ENCODE data around the gene SPAG17. TPM values are rescaled to one million over a fixed set of nuclear protein-coding genes. Genes with fewer than 3 reads are reported as not detected.

SPAG17 gene
- total and polyA plus RNA-seq, 2 donors (not counting 1 experiment from before 2014, with no cell fraction given), result 0.01 to 0.33 TPM

GRCh38 chr1:118124064-118124463 is 61.0 kb downstream of the SPAG17 start:
- H3K9me3 ChIP-seq (ENCODE audit: control insufficient read depth, insufficient read depth, low read depth, low read length), result no peaks in the 10 kb centered on the region
- no peaks in the 10 kb centered on the region for H3K27me3 ChIP-seq (ENCODE audit: control insufficient read depth, insufficient read depth, low read length)
- H3K79me2 ChIP-seq (ENCODE audit: control insufficient read depth, insufficient read depth, low read length), result no peaks in the 10 kb centered on the region
- H4K20me1 ChIP-seq (ENCODE audit: control insufficient read depth, extremely low read depth, insufficient read depth, low read length), result no peaks in the 10 kb centered on the region
- no peak overlapping the region for H3K27ac ChIP-seq (ENCODE audit: insufficient read depth, low read length)
- H3K4me3 ChIP-seq (replicated peaks in 1 of 4; ENCODE audit: control extremely low read depth in 1 of 4, insufficient read depth in 1 of 4, low read depth in 3 of 4, low read length in 4 of 4), result no peak overlapping the region
- no peak overlapping the region for H3K9ac ChIP-seq (ENCODE audit: insufficient read depth, low read length)
- H2AFZ ChIP-seq (ENCODE audit: low read length), result no peak overlapping the region
- no peaks in the 10 kb centered on the region for H3K36me3 ChIP-seq (ENCODE audit: control insufficient read depth, insufficient read depth, low read length)
- no peak for TF ChIP-seq EZH2 (IDR thresholded peaks at IDR 0.05; ENCODE audit: low read length, missing control alignments)
- TF ChIP-seq, protein P1, sequence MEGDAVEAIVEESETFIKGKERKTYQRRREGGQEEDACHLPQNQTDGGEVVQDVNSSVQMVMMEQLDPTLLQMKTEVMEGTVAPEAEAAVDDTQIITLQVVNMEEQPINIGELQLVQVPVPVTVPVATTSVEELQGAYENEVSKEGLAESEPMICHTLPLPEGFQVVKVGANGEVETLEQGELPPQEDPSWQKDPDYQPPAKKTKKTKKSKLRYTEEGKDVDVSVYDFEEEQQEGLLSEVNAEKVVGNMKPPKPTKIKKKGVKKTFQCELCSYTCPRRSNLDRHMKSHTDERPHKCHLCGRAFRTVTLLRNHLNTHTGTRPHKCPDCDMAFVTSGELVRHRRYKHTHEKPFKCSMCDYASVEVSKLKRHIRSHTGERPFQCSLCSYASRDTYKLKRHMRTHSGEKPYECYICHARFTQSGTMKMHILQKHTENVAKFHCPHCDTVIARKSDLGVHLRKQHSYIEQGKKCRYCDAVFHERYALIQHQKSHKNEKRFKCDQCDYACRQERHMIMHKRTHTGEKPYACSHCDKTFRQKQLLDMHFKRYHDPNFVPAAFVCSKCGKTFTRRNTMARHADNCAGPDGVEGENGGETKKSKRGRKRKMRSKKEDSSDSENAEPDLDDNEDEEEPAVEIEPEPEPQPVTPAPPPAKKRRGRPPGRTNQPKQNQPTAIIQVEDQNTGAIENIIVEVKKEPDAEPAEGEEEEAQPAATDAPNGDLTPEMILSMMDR (conservative IDR thresholded peaks at IDR 0.05 in 1 of 2, IDR thresholded peaks at IDR 0.05 in 1 of 2; ENCODE audit: low read depth in 1 of 2, low read length in 2 of 2), result no peak
- H3K4me1 ChIP-seq (ENCODE audit: control insufficient read depth, extremely low read depth, insufficient read depth, low read length), result no peaks in the 10 kb centered on the region
- no peak for DNase-seq (ENCODE audit: low read depth in 2 of 2)
- no peak overlapping the region for H3K4me2 ChIP-seq (ENCODE audit: extremely low read depth, insufficient read depth, low read length)

DNA sequence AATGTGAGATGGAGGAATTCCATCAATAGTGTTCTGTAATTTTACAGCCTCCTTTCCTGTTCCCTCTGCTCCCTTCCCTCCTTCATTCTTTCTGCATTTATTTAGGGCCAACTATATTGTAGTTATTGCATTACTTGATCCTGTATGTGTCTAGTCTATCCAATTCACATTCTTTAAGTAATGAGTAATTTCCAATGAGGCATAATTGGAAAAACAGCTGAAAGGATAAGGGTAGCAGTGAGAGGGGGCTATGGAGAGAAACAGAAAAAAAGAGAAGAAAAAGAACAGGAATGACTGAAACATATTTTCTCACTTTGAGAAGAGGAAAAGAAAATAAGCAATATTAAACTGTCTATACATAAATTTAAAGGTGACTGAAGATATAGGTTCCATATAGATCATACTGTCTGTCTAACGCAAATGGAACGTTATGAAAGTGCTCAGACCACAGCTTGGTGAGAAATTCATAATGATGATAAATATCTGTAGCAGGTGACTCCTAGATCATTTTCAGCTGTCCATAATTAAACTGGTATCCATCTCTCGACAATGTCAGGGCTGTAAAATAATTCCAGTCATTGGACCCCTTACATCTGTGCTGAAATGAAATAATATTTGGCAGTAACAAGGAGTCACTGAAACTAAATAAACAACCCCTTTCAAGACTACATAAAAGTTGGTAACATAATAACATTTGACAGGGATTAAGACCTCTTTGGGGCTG is 61.8 kb downstream of the SPAG17 start:
- Histone ChIP-seq H3K9me3 (ENCODE audit: control insufficient read depth, insufficient read depth, low read depth, low read length) (no peaks in the 10 kb centered on the region), H3K4me1 (ENCODE audit: control insufficient read depth, extremely low read depth, insufficient read depth, low read length) (no peaks in the 10 kb centered on the region), H2AFZ (ENCODE audit: low read length) (no peak overlapping the region), H4K20me1 (ENCODE audit: control insufficient read depth, extremely low read depth, insufficient read depth, low read length) (no peaks in the 10 kb centered on the region), H3K27ac (ENCODE audit: insufficient read depth, low read length) (no peak overlapping the region), H3K9ac (ENCODE audit: insufficient read depth, low read length) (no peak overlapping the region), H3K36me3 (ENCODE audit: control insufficient read depth, insufficient read depth, low read length) (no peaks in the 10 kb centered on the region), H3K4me2 (ENCODE audit: extremely low read depth, insufficient read depth, low read length) (no peak overlapping the region), H3K27me3 (ENCODE audit: control insufficient read depth, insufficient read depth, low read length) (no peaks in the 10 kb centered on the region), H3K79me2 (ENCODE audit: control insufficient read depth, insufficient read depth, low read length) (no peaks in the 10 kb centered on the region), H3K4me3 (replicated peaks in 1 of 4; ENCODE audit: control extremely low read depth in 1 of 4, insufficient read depth in 1 of 4, low read depth in 3 of 4, low read length in 4 of 4) (no peak overlapping the region)
- TF ChIP-seq, protein P1 (conservative IDR thresholded peaks at IDR 0.05 in 1 of 2, IDR thresholded peaks at IDR 0.05 in 1 of 2; ENCODE audit: low read depth in 1 of 2, low read length in 2 of 2), result no peak
- TF ChIP-seq EZH2 (IDR thresholded peaks at IDR 0.05; ENCODE audit: low read length, missing control alignments), result no peak
- DNase-seq (ENCODE audit: low read depth in 2 of 2), result no peak

DNA sequence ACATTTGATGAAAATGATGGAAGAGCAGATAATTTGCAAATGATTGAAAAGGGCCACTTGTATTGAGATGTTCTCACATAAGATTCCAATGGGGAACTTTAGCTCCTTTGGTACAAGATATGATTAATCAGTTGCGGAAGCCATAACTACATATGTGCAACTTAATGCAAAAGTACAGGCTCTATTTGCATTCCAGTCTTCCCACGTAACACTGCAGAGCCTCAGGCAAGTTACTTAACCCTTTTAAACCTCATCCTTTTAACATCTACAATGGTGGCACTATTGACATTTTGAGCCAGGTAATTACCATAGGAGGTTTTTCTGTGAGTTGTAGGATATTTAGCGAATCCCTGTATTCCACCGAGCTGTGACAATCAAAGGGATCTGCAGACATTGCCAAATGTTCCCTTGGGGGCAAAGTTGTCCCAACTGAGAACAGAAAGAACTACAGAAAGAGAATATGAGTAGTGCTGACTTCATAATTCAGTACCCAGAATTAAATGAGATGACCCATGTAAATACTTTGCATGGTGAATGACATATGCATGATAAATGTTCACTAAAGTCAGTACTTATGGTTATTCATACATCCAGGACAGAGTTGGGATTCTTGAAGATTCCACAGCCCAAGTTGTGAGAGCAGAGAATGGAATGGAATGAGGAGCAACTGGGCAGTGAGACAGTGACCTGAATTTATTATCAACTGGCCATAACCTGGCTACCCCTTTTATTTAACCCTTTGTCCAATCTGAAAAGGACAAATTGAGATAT is 62.6 kb downstream of the SPAG17 start:
- DNase-seq (ENCODE audit: low read depth in 2 of 2), result no peak
- TF ChIP-seq, protein P1 (conservative IDR thresholded peaks at IDR 0.05 in 1 of 2, IDR thresholded peaks at IDR 0.05 in 1 of 2; ENCODE audit: low read depth in 1 of 2, low read length in 2 of 2), result no peak
- no peak for TF ChIP-seq EZH2 (IDR thresholded peaks at IDR 0.05; ENCODE audit: low read length, missing control alignments)

More for the DNA sequence above, 62.6 kb downstream of the SPAG17 start:
- Histone ChIP-seq H3K27ac (ENCODE audit: insufficient read depth, low read length) (no peak overlapping the region), H3K9me3 (ENCODE audit: control insufficient read depth, insufficient read depth, low read depth, low read length) (no peaks in the 10 kb centered on the region), H3K79me2 (ENCODE audit: control insufficient read depth, insufficient read depth, low read length) (no peaks in the 10 kb centered on the region), H3K4me2 (ENCODE audit: extremely low read depth, insufficient read depth, low read length) (no peak overlapping the region), H4K20me1 (ENCODE audit: control insufficient read depth, extremely low read depth, insufficient read depth, low read length) (no peaks in the 10 kb centered on the region), H3K4me1 (ENCODE audit: control insufficient read depth, extremely low read depth, insufficient read depth, low read length) (no peaks in the 10 kb centered on the region), H3K36me3 (ENCODE audit: control insufficient read depth, insufficient read depth, low read length) (no peaks in the 10 kb centered on the region), H3K4me3 (replicated peaks in 1 of 4; ENCODE audit: control extremely low read depth in 1 of 4, insufficient read depth in 1 of 4, low read depth in 3 of 4, low read length in 4 of 4) (no peak overlapping the region), H3K9ac (ENCODE audit: insufficient read depth, low read length) (no peak overlapping the region), H3K27me3 (ENCODE audit: control insufficient read depth, insufficient read depth, low read length) (no peaks in the 10 kb centered on the region), H2AFZ (ENCODE audit: low read length) (no peak overlapping the region)
